ENCODE results near the gene PDSS2.
"Not testable (repeated sequence)": the region's sequence is repeated elsewhere in the genome, so short reads cannot be mapped to it uniquely, and the experiment has no call there.

The PDSS2 gene

DNA sequence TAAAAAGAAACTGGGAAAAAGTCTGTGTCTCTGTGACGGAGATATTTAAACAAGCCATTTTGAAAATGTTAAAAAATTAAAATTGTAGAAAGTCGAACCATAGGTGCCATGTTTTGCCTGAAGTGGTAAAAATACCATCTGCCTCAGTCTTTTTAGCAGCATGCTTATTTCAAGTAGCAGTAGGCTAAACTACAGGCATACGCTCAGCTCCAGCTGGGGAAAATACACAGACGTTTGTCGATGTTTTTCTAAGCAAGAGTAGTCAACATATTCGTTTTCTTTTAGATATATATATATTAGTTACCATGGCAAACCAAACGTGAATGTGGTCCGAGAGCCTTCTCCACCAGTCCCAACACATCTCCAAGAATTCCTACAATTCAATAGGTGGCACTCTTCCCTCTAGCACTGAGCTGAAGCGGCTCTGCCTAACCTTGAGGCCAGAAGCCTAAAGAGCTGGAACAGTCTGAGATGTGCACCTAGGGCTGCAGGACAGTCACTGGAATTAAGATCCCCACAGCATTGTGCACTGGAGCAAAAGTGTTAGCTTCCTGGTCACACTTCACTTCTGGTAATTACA is 273.9 kb downstream of the PDSS2 start:
- Mint-ChIP-seq H3K36me3 (ENCODE audit: low read depth) (peaks cover 11% of the 10 kb centered on the region), H3K27ac (no peak overlapping the region), H3K9me3 (no peaks in the 10 kb centered on the region), H3K4me3 (no peak overlapping the region), H3K27me3 (no peaks in the 10 kb centered on the region), H3K4me1 (no peaks in the 10 kb centered on the region)
- ATAC-seq, result no peak
- no peak for DNase-seq

GRCh38 chr6:107184435-107184834 is 274.9 kb downstream of the PDSS2 start:
- no peaks in the 10 kb centered on the region for H3K9me3 Mint-ChIP-seq
- H3K27me3 Mint-ChIP-seq, result no peaks in the 10 kb centered on the region
- no peak for DNase-seq
- no peak for ATAC-seq
- H3K4me3 Mint-ChIP-seq, result no peak overlapping the region
- H3K27ac Mint-ChIP-seq, result no peak overlapping the region
- H3K36me3 Mint-ChIP-seq (ENCODE audit: low read depth), result peaks cover 7% of the 10 kb centered on the region
- no peaks in the 10 kb centered on the region for H3K4me1 Mint-ChIP-seq

DNA sequence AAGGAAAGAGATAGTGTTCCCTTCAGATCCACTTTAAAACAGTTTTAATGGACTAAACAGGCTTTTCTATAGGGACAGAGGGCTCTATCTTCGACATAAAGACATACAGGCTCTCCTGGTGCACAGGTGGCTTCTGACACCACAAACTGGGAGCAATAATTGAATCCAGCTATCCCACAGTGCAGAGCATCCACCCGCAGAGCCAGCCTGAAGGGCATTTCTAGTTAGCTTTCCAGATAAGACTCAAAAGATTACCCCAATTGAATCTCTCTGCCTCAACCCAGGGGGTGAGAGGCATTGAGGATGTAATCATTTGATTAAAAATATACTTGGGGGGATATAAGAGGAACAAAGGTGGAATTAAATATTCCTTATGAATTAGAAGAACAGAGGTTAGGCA is 279.3 kb downstream of the PDSS2 start:
- H3K36me3 Mint-ChIP-seq (ENCODE audit: low read depth), result peaks cover 4% of the 10 kb centered on the region
- no peak overlapping the region for H3K4me3 Mint-ChIP-seq
- no peaks in the 10 kb centered on the region for H3K9me3 Mint-ChIP-seq
- DNase-seq, result no peak
- no peak overlapping the region for H3K27ac Mint-ChIP-seq
- H3K4me1 Mint-ChIP-seq, result no peaks in the 10 kb centered on the region
- ATAC-seq, result no peak
- H3K27me3 Mint-ChIP-seq, result no peaks in the 10 kb centered on the region

DNA sequence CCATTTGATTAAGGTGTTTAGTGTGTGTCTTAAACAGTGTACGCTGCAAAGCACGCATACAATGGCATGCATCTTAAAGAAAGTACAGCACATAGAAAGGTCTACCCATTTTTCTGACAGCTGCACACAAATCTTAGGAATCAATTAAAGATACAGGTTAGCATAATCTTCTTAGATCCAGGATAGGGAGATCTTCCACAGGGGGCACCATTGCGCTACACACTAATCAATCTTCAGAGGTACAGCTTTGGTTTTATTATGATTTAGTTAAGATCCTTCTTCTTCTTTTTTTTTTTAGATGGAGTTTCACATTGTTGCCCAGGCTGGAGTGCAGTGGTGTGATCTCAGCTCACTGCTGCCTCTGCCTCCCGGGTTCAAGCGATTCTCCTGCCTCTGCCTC is 280.4 kb downstream of the PDSS2 start:
- Mint-ChIP-seq H3K27me3 (no peaks in the 10 kb centered on the region), H3K4me1 (no peaks in the 10 kb centered on the region), H3K9me3 (no peaks in the 10 kb centered on the region), H3K36me3 (ENCODE audit: low read depth) (peaks cover 4% of the 10 kb centered on the region), H3K27ac (no peak overlapping the region), H3K4me3 (no peak overlapping the region)
- ATAC-seq (no peak), DNase-seq (peak; percentile 10)

DNA sequence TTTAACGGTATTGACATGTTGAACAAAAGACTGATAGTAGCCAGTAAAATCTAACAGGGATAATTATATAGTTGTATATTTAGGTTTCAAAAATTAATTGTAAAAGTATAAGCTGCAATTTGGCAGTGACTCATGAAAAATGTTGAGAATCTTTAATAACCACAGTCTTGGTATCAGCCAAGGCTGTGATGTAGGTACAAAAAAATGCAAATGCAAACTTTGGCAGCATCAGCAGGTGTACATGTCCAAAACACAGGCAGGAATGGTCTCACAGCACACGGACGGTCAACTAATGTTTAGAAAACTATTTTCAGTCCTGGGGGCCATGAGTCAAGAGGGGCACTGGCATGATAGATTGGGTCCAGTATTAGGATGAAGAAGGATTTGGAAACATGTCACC is 285.6 kb downstream of the PDSS2 start:
- Mint-ChIP-seq H3K27ac (no peak overlapping the region), H3K9me3 (peaks cover 4% of the 10 kb centered on the region), H3K4me3 (no peak overlapping the region), H3K36me3 (ENCODE audit: low read depth) (no peaks in the 10 kb centered on the region), H3K4me1 (no peaks in the 10 kb centered on the region), H3K27me3 (no peaks in the 10 kb centered on the region)
- ATAC-seq (no peak), DNase-seq (no peak)

GRCh38 chr6:107171513-107171912 is 287.9 kb downstream of the PDSS2 start:
- Mint-ChIP-seq H3K4me1 (no peaks in the 10 kb centered on the region), H3K36me3 (ENCODE audit: low read depth) (no peaks in the 10 kb centered on the region), H3K27ac (no peak overlapping the region), H3K4me3 (no peak overlapping the region), H3K9me3 (peaks cover 4% of the 10 kb centered on the region), H3K27me3 (no peaks in the 10 kb centered on the region)
- no peak for ATAC-seq
- no peak for DNase-seq

DNA sequence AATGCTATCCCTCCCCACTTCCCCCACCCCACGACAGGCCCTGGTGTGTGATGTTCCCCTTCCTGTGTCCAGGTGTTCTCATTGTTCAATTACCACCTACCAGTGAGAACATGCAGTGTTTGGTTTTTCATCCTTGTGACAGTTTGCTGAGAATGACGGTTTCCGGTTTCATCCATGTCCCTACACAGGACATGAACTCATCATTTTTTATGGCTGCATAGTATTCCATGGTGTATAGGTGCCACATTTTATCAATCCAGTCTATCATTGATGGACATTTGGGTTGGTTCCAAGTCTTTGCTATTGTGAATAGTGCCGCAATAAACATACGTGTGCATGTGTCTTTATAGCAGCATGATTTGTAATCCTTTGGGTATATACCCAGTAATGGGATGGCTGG is 295.1 kb downstream of the PDSS2 start:
- ATAC-seq; H3K9me3 Mint-ChIP-seq; H3K27me3 Mint-ChIP-seq; H3K4me3 Mint-ChIP-seq; DNase-seq; H3K36me3 Mint-ChIP-seq (ENCODE audit: low read depth); H3K27ac Mint-ChIP-seq; H3K4me1 Mint-ChIP-seq: not testable (repeated sequence)

DNA sequence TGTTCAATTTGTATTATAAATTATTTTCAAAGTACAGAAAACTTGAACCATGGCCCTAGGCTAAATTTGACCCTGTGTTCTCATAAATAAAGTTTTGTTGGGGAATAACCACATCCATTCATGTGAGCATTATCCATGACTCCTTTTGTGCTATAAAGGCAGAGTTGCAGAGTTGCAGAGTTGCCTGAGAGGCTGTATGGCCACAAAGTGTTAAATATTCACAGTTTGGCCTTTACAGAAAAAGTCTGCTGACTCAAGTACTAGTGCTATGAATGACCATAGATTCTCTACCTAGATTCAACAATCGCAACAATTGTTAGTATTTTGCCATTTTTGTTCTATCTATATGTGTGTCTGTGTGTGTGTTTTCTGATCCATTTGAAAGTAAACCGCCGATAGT is 297.8 kb downstream of the PDSS2 start:
- Mint-ChIP-seq H3K9me3 (no peaks in the 10 kb centered on the region), H3K27me3 (no peaks in the 10 kb centered on the region), H3K4me1 (no peaks in the 10 kb centered on the region), H3K4me3 (no peak overlapping the region), H3K36me3 (ENCODE audit: low read depth) (peaks cover 1% of the 10 kb centered on the region), H3K27ac (no peak overlapping the region)
- ATAC-seq, result no peak
- no peak for DNase-seq

DNA sequence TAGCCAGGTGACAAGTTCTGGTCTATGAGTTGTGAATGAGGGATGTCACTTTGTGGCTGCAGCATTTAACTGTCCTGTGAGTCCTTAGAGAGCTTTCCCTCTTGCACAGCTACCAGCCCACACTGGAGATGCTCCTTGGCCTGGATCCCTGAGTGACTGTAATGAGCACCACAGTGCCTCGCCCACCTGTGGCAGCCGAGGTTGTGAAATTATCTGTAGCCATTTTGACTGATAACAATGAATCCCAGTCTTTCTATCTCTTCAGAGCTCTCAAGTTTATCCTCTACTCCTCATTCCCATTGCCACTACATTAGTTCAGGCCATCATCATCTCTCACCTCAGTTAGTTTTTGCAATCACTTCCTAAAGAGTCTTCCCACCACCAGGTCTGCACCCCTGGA is 302.7 kb downstream of the PDSS2 start:
- no peaks in the 10 kb centered on the region for H3K4me1 Mint-ChIP-seq
- no peaks in the 10 kb centered on the region for H3K9me3 Mint-ChIP-seq
- H3K27me3 Mint-ChIP-seq, result no peaks in the 10 kb centered on the region
- H3K4me3 Mint-ChIP-seq, result no peak overlapping the region
- H3K27ac Mint-ChIP-seq, result no peak overlapping the region
- no peak for ATAC-seq
- DNase-seq, result no peak
- H3K36me3 Mint-ChIP-seq (ENCODE audit: low read depth), result peaks cover 1% of the 10 kb centered on the region

DNA sequence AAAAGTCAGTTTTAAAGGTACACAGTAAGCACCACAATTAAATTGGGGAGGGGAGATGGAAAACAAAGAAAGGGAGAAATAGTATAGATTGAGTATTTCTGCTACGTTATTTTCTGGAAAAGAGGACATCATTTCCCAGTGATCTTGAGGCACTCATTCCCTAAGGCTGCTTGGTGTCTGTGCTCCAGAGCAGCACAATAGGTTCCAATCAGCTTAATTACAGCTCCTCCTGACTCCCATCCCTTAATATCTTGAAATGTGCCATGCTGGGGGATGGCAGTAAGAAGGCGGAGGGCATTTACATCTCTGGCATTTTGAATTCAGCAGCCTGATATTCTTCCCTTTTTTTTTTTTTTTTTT is 304.6 kb downstream of the PDSS2 start:
- no peaks in the 10 kb centered on the region for H3K9me3 Mint-ChIP-seq
- no peak overlapping the region for H3K4me3 Mint-ChIP-seq
- H3K27me3 Mint-ChIP-seq, result no peaks in the 10 kb centered on the region
- DNase-seq (no peak), ATAC-seq (no peak)
- H3K36me3 Mint-ChIP-seq (ENCODE audit: low read depth), result peaks cover 1% of the 10 kb centered on the region
- no peaks in the 10 kb centered on the region for H3K4me1 Mint-ChIP-seq
- H3K27ac Mint-ChIP-seq, result no peak overlapping the region

DNA sequence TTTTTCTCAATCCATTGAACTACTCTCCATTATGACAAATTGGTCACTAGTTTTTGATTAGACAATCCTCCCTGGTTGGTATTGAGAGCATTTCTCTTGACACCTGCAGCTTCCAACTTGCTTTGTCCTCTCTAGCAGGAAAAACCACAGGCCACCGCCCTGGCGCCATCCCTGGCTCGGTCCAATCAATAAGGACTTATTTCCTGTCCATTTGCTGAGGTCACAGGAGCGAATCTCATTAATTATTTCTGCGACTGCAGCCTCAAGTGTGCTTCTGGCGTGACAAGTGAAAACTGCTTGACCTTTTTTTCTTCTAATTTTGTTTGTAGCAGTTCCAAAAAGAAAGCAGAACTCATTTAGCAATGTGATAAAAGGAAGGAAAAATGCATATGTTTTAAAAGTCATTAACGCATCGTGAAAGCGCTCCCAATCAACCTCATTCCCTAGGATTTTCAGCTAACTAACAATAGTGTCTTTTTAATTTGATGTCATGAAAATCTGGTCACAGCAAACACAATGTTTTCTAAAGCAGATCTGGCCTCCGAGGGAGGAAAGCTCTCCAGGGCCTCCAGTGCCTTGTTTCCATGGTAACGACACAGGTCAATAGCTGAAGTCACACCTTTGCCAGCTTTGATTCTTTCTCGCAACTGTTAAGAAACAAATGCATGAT is 305.1 kb downstream of the PDSS2 start:
- no peak overlapping the region for H3K4me3 Mint-ChIP-seq
- no peak overlapping the region for H3K27ac Mint-ChIP-seq
- no peaks in the 10 kb centered on the region for H3K9me3 Mint-ChIP-seq
- ATAC-seq, result no peak
- H3K36me3 Mint-ChIP-seq (ENCODE audit: low read depth), result peaks cover 1% of the 10 kb centered on the region
- no peaks in the 10 kb centered on the region for H3K27me3 Mint-ChIP-seq
- no peak for DNase-seq
- no peaks in the 10 kb centered on the region for H3K4me1 Mint-ChIP-seq

DNA sequence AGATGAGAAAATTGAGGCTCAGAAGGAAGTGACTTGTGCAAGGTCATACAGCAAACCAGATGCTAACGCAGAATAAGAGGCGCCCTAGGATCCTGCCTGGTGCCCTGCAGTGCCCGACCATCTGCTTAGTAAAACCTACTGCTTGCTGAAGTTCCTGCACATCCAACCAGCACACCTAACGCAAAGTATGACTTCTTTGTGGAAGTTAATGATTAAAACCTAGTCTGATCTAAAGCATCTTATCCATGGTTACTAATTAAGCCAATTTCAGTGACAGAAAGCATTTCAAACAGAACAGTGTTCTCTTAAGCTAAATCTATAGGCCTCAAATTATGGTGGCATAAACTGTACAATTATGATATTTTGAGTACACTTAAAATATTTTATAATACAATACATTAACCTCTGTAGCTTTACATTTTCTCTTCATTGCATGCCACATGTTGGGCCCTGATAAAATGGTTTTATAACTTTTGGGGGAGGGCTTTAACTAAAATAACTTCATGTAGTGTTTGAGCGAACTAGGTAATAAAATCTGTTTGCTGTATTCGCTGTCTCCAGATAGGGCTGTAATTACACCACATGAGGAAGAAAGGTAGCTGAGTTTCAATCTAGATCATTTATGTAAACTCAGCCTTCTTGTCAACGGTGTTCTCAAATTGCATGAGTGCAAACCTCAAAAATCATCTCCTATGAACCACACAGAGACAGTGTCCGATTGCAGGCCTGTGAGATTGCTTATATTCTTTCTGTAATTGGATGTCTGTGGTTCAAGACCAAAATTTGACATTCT is 306.5 kb downstream of the PDSS2 start:
- H3K4me3 Mint-ChIP-seq, result no peak overlapping the region
- no peaks in the 10 kb centered on the region for H3K9me3 Mint-ChIP-seq
- H3K27ac Mint-ChIP-seq, result no peak overlapping the region
- peaks cover 1% of the 10 kb centered on the region for H3K36me3 Mint-ChIP-seq (ENCODE audit: low read depth)
- no peaks in the 10 kb centered on the region for H3K4me1 Mint-ChIP-seq
- no peaks in the 10 kb centered on the region for H3K27me3 Mint-ChIP-seq
- DNase-seq (no peak), ATAC-seq (no peak)

DNA sequence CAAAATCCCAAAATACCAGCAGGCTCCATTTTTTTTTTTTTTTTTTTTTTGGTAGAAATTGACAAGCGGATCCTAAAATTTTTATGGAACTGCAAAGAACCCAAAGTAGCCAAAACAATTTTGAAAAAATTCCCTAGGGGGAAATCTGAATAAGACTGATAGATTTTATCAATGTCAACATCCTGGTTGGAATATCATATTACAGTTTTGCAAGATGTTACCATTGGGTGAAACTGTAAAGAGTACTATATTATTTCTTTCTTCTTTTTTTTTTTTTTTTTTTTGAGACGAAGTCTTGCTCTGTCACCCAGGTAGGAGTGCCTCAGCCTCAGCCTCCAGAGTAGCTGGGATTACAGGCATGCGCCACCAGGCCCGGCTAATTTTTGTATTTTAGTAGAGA is 314.7 kb downstream of the PDSS2 start:
- Mint-ChIP-seq H3K4me1 (no peaks in the 10 kb centered on the region), H3K27me3 (no peaks in the 10 kb centered on the region), H3K4me3 (no peak overlapping the region), H3K9me3 (no peaks in the 10 kb centered on the region), H3K36me3 (ENCODE audit: low read depth) (no peaks in the 10 kb centered on the region), H3K27ac (no peak overlapping the region)
- ATAC-seq (no peak), DNase-seq (no peak)

- Mint-ChIP-seq H3K4me1 (no peaks in the 10 kb centered on the region), H3K4me3 (no peak overlapping the region), H3K9me3 (no peaks in the 10 kb centered on the region), H3K27me3 (no peaks in the 10 kb centered on the region), H3K36me3 (ENCODE audit: low read depth) (no peaks in the 10 kb centered on the region), H3K27ac (no peak overlapping the region)
- ATAC-seq, result no peak
- no peak for DNase-seq
These were observed 315.4 kb downstream of the PDSS2 start for GRCh38 chr6:107144014-107144413.

- Mint-ChIP-seq H3K27me3 (no peaks in the 10 kb centered on the region), H3K36me3 (ENCODE audit: low read depth) (no peaks in the 10 kb centered on the region), H3K9me3 (no peaks in the 10 kb centered on the region), H3K27ac (no peak overlapping the region), H3K4me3 (no peak overlapping the region), H3K4me1 (no peaks in the 10 kb centered on the region)
- no peak for ATAC-seq
- DNase-seq, result no peak
These were observed 318.8 kb downstream of the PDSS2 start for GRCh38 chr6:107140581-107140980.
